ENCODE results near the gene ADARB2.

DNA sequence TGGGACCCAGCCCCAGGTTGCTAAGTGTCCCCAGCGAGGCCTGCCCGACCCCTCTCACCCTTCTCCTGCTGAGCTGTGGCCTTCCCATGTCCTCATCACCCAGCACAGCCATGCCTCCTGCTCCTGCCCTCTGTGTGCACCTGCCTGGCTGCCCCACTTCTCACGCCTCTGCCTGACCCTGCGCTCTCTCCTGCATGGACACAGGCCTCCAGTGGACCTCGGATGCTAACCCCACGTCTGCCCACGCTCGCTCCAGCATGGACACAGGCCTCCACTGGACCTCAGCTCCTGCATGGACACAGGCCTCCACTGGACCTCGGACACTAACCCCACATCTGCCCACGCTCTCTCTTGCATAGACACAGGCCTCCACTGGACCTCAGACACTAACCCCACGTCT lies 111.6 kb downstream of the ADARB2 start:
- no peak for TF ChIP-seq EZH2phosphoT487 (IDR thresholded peaks at IDR 0.05; ENCODE audit: insufficient read depth, low read depth)
- TF ChIP-seq EZH2 (IDR thresholded peaks at IDR 0.05; ENCODE audit: insufficient read depth, poor library complexity, severe bottlenecking), result no peak
